ENCODE data around the gene RFX4.

- TF ChIP-seq CTCF (conservative IDR thresholded peaks at IDR 0.05; ENCODE audit: low read length) (no peak), EZH2phosphoT487 (IDR thresholded peaks at IDR 0.05; ENCODE audit: borderline replicate concordance, low read depth, low read length) (no peak)
Observed at GRCh38 chr12:106715582-106715981, 132.8 kb downstream of the RFX4 start.
